ENCODE results near the gene FRAS1.
"Not testable (repeated sequence)": the region's sequence is repeated elsewhere in the genome, so short reads cannot be mapped to it uniquely, and the experiment has no call there.

FRAS1 gene

DNA sequence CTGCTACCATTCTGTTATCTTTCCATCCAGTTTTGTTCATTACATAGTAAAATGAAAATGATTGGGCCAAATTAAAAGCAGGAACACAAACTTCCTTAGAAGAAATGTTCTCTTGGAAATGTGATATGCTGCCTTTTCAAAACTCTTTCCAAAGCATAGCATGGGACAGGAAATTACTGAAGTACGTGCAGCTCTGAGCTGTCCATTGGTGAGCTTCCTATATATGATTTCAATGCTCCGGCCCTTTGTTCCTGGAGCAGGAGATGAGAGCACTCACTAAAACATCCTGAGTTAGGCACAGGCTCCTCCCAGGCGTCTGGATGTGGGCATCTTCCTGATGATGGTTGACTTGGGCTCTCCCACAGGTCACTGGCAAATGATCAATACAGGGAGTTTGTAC, 461.4 kb downstream of the FRAS1 start:
- FAIRE-seq, result no peak
- no peak for DNase-seq (ENCODE audit: extremely low spot score, insufficient read length, low read depth)

DNA sequence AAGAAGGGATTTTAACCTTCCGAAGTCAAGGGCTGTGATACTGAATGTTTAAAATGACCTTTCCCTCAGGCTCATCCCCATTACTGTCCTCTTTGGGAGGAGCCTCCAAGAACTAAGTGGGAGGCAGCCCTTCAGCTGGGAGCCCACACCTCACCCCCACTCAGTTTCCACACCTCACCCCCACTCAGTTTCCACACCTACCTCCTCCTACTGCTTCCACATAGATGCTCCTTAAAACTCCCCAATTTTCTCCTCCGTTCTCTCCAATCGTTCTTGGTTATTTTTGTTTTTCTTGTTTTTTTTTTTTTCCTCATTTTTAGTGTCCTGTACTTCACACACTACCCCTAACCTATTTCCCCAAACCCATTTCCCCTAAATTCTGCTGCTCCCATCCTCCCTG, 462.8 kb downstream of the FRAS1 start:
- FAIRE-seq, result no peak
- no peak for DNase-seq (ENCODE audit: extremely low spot score, insufficient read length, low read depth)

DNA sequence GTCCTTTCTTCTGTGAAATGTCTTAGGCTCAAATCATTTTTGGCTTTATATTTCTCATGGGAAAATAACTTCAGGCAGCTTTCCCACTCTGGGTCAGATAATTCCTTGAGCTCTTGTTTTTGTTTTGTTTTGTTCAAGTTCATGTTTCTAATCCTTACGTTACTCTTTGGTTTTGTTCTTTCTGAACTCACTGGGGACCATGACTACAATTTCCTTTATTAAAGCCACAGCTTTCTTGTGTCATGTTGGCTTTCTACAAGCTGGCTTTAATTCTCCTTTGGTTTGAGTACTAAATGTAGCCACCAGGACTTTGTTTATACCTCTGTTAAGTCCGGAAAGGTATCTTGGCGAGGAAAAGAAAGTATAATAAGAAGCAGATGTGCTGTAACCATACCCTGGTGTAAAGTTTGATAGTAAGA, 463.7 kb downstream of the FRAS1 start:
- no peak for DNase-seq (ENCODE audit: extremely low spot score, insufficient read length, low read depth)
- FAIRE-seq, result no peak

DNA sequence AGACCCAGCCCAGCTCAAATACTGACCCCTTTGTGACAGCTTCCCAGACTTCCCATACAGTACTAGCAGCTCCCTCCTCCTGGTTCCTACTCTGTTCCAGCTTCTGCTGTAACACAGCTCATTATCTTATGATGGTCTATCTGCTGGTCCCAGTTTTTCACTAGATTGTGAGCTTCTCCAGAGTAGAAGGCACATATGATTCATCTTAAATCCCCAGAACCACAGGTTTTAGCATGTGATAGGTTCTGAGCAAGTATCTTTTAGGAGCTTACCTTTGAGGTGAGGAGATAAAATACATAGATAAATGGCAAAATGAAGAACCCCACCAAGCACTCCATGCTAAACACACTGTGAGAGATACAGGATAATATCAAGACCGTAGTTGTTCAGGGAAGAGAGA, 466.9 kb downstream of the FRAS1 start:
- FAIRE-seq, result no peak
- no peak for DNase-seq (ENCODE audit: extremely low spot score, insufficient read length, low read depth)

DNA sequence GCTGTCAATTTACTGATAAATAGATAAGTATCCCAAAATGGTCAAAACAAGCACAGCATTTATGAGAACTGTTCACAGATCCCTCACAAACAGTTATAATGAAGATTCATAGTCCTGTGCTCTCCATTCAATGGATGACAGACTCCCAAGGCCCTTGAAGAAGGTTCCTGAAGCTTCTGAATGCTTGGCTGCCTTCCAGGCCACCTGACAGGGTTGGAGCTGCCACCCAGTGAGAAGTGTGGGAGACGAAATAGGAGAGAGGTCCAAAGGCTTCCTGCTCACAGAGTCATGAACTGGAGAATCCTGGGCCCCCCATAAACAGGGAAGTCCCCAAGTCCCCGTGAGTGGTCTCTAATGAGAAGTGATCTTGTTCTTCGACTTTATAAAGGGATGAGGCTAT, 468.4 kb downstream of the FRAS1 start:
- FAIRE-seq, result no peak
- DNase-seq (ENCODE audit: extremely low spot score, insufficient read length, low read depth), result no peak

DNA sequence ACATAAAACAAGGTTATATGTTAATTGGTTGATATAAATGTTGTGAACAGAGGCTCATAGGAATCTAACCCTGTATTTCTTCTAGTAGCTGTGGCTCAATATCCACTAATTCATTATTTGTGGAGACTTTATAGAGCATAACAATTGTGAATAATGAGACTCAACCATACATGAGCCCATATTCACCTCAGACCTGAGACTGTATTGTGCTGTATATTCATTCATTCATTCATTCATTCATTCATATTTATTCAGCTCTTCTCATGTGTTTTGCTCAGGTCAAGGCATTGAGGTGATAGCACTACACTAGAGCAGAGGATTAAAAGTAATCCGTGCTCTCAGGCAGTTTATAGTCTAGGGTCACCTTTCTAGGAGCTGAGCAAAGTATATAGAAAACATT, 470.0 kb downstream of the FRAS1 start:
- DNase-seq (ENCODE audit: extremely low spot score, insufficient read length, low read depth) (no peak), FAIRE-seq (no peak)

DNA sequence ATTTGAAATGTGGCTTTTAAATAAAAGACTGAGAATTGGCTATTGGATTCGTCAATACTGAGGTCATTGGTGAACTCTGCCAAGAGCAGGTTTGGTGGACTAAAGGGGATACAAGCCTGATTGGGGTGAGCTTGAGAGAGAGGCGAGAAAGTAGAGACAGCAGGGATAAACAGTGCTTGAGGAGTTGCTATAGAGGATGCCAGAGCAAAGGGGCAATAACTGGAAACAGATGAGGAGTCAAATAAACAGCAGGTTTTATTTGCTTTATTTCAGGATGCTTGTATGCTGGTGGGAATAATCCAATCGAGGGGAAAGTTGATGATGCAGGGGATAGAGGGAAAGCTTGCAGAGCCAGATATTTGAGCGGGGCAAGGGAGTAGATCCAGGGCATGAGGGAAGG, 470.4 kb downstream of the FRAS1 start:
- DNase-seq (ENCODE audit: extremely low spot score, insufficient read length, low read depth), result no peak
- no peak for FAIRE-seq

DNA sequence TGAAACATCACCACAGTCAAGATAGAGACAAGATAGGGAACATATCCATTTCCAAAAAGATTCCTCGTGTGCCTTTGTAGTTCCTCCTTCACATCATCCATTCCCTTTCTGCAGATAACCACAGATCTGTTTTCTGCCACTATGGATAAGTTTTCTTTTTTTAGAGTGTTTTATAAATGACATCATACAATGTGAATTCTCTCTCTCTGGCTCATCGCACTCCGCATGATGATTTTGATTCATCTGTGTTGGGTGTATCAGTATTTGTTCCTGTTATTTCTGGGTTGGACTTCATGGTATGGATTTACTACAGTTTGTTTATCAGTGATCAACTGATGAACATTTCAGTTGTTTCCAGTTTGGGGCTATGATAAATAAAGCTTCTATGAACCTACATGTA, 471.2 kb downstream of the FRAS1 start:
- DNase-seq (ENCODE audit: extremely low spot score, insufficient read length, low read depth) (no peak), FAIRE-seq (no peak)

DNA sequence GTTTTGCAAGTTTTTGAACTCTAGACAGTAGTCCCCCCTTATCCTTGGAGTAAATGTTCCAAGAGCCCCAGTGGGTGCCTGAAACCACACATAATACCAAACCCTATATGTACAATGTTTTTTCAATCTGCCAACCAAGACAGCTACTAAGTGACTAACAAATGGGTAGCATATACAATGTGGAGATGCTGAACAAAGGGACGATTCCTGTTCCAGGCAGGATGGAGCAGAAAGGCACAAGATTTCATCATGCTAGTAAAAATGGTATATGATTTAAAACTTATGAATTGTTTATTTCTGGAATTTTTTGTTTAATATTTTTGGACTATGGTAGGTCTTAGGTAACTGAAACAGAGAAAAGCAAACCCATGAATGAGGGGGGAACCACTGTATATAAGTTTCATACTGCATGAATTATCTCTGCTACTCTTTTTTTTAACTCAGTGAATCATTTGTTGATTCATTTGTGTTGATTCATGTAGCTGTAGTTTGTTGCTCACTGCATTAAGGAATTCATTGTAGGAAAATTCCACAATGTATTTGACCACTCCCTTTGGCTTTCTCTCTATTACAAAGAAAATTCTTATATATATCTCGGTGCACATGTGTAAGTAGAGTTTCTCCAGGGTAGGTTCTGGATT, 472.6 kb downstream of the FRAS1 start:
- FAIRE-seq (no peak), DNase-seq (ENCODE audit: extremely low spot score, insufficient read length, low read depth) (no peak)

DNA sequence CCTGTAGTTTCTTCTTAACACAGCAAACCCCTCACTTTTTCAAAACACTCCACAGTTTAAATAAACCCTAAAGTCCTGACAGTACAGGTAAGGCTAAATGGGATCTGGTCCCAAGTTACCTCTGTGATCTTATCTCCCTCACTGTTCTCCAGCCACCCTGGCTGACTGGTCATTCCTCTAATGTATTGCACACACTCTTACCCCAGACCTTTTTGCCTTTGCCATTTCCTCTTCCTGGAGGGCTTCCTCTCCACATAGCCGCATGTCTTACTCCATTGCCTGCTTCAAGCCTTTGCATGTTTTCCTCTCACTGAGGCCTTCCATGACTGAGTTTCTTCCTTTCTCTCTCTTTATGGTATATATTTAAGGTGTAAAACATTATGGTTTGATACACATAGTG, 474.9 kb downstream of the FRAS1 start:
- FAIRE-seq, result no peak
- no peak for DNase-seq (ENCODE audit: extremely low spot score, insufficient read length, low read depth)

DNA sequence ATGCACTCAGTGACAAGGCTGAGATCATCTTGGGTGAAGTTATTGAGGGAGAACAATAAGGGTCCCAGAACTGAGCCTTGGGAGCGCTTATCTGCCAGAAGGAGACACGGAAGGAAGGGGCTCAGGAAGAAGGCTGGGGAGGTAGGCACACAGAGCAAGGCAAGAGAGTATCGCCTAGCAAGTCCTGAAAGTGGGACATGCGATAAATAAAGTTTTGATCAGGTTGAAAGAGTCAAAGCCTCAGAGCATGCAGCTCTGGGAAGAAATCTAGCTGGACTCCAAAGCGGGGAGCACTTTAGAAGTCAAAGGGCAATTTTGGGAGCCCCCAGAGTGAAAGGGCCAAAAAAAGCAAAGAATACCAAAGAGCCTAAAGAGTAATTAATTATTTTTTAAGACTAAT, 476.7 kb downstream of the FRAS1 start:
- DNase-seq (ENCODE audit: extremely low spot score, insufficient read length, low read depth) (no peak), FAIRE-seq (no peak)

DNA sequence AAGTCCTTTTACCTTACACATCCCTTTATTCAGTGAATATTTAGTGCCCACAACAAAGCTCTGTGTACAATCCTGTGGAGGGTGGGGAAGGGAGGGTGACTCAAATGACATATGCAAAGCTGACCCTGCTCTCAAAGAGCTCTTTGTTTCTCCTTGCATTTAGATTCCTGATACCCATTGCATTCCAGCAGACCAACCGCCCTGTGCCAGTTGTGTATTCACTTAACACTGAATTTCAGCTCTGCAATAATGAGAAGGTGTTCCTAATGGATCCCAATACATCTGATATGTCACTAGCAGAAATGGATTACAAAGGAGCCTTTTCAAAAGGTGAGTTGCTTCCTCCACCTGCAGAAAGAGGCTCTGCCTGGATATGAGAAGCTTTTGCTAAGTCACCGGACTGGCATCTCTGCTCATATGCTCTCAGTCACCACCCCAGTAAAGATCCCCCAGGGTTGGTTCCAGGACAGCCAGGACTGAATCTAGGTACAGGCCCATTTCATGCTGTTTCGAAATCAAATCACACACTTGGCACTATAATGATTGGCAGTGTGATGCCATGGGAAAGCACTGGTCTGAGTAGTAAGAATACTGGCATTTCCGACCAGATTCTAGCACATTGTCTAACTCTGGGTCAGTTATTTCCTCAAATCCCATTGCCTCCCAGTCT, 477.3 kb downstream of the FRAS1 start:
- no peak for FAIRE-seq
- DNase-seq (ENCODE audit: extremely low spot score, insufficient read length, low read depth), result no peak

DNA sequence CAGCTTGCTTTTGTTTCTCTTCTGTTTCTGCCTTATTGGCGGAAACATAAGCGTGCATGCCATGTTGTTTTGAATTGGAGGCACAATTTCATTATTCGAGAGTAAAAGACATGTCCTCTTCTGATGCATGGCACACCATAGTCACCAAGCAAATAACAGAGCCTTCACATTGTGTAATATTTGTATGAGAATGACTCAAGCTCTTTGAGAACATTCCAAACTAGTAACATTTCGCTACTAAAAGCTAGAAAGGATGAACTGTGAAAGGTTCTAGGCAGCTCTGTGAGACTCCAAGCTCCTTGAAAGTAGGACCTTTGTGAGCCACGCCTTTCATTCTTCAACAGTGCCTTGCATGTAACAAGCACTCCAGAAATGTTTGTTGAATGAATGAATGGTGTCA, 485.2 kb downstream of the FRAS1 start:
- no peak for DNase-seq (ENCODE audit: extremely low spot score, insufficient read length, low read depth)
- no peak for FAIRE-seq

DNA sequence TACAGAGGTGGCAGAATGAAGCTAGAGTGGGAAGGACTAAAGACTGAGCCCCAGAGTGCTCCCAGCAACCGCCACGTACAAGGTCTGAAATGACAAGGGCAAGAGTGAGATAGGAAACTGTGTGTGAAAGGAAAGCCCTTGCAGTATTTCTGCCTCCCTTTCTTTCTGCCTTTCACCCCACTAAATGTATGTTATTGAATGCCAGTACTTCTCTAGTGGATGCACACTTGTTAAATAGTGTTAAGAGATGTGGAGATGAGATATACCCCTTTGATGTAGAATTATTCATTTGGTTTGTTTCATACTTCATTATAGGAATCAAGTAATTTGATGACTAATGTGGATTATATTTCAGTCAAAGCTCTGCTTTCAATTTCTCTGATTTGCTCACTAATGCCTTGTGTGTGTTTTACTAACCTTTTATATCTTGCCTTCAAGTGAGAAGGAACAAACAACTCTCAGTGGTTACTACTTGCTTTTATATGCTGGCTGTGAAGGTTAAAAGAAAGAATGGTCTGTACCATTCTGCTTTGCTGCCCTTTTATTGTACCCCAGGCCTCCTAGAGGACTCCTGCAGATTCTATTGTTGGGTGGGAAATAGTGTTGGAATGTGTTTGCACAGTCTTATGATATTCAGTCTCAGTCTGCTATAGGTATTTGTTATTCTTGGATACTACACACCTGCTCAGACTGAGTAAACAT, 486.5 kb downstream of the FRAS1 start:
- FAIRE-seq, result no peak
- DNase-seq (ENCODE audit: extremely low spot score, insufficient read length, low read depth), result no peak

DNA sequence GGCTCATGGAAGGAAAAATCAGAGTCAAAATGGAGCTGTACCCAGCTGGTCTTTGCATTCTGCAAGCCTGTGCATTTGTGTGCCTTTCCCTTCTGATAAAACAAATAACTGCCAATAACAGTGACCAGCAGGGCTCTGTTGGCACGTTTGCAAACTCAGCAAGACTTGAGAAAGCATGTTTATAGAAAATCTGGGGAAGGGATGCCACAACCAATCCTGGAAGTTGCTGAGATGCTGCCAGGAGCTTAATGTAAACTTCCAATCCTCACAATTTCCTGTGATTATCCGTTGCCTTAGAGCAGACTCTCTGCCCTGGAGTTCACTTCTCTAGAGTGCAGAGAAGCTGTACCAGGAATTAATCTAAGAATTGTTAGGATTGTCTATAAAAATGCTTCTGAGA, 487.6 kb downstream of the FRAS1 start:
- no peak for DNase-seq (ENCODE audit: extremely low spot score, insufficient read length, low read depth)
- no peak for FAIRE-seq

DNA sequence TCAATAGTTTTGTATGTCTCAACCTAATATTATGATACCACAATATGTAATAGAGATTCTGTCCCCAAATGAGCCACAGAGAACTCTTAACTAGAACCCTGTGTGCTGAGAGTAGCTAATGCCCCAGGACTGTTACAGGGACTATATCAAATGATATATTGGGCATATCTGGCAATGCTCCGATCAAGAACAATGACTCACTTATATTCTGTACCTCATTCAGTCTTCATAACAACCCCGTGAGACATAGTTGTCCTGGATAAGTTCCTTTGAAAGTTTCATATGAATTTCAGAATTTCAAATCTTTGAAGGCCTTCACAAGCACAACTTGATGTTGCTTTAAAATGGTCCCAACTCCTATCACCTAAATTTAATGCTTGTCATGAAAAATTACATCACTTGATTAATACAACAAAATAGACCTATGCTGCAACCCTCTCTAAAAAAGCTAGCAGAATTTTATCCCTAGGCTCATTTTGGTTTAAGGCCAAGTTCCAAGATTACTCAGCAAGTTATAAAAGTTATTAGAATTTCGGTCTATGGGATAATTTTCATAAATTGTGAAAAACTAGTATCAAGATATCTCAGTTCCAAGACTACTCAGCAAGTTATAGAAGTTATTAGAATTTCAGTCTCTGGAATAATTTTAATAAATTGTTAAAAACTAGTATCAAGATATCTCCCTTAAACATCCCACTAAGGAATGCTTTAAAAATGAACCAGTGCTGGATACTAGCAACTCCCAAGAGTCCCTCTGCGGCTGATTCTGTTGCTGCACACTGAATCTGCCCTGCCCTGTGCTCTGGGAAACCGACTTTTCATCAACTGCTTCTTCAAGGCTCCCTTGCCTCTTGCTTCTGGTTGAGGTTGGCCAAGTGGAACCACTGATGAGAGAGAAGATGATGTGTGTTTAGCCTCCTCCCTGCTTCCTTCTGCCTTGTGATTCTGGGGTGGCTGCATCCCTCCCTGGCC, 488.4 kb downstream of the FRAS1 start:
- FAIRE-seq (no peak), DNase-seq (ENCODE audit: extremely low spot score, insufficient read length, low read depth) (no peak)

DNA sequence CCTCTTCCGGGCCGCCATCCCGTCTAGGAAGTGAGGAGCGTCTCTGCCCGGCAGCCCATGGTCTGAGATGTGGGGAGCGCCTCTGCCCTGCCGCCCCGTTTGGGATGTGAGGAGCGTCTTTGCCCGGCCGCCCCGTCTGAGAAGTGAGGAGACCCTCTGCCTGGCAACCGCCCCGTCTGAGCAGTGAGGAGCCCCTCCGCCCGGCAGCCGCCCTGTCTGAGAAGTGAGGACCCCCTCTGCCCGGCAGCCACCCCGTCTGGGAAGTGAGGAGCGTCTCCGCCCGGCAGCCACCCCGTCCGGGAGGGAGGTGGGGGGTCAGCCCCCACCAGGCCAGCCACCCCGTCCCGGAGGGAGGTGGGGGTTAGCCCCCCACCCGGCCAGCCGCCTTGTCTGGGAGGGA, 490.8 kb downstream of the FRAS1 start:
- FAIRE-seq, result not testable (repeated sequence)

DNA sequence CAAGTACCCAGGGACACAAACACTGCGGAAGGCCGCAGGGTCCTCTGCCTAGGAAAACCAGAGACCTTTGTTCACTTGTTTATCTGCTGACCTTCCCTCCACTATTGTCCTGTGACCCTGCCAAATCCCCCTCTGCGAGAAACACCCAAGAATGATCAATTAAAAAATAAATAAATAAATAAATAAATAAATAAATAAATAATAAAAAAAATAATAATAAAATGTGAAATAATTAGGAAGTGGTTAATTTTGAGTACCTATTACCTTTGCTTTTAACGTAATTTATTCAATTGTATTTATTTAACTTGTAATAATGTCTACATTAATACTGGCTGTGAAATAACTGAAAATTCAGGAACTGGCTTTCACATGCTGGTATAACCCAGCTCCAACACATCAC, 491.8 kb downstream of the FRAS1 start:
- not testable (repeated sequence) for FAIRE-seq; DNase-seq (ENCODE audit: extremely low spot score, insufficient read length, low read depth)

More for the DNA sequence above, 490.8 kb downstream of the FRAS1 start:
- DNase-seq (ENCODE audit: extremely low spot score, insufficient read length, low read depth), result not testable (repeated sequence)

DNA sequence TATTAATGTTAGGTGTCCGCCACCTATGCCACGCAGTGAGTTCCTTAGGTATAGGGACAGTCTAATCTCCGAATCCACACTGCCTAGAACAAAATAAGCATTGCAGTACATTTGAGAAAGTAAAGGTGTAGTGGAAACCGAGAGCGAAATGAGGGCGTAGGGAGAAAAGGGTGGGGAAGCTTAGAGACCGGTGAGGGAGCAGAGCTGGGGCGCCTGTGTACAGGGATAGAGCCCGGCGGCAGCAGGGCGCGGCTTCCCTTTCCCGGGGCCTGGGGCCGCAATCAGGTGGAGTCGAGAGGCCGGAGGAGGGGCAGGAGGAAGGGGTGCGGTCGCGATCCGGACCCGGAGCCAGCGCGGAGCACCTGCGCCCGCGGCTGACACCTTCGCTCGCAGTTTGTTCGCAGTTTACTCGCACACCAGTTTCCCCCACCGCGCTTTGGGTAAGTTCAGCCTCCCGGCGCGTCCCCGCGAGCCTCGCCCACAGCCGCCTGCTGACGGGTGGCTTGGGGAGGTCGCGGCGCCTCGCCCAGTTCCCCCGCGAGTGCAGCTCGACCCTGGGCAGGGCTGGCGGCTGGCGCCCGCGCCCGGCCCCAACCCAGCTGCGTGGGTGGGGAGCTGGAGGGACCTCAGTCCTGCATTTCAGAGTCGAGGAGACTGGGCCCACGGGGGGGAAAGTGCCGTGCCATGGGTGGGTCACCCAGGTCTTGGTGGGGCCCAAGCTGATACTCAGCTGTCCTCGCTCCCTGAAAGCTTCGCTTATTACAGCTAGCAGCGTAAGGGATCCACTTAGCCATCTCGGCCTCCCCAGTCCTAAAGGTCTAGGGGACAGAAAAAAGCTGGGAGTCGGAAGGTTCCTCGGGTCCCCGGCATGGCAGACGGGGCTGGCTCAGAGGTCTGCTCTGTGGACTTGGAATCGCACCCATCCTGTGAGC, 494.6 kb downstream of the FRAS1 start, which contains the start of gene ANXA3:
TSS of gene ANXA3 (plus strand) at position 351 of the 932 bp plus-strand sequence. CDS start 2,704 bp downstream, outside the sequence.
- DNase-seq (ENCODE audit: extremely low spot score, insufficient read length, low read depth), result no peak
- no peak for FAIRE-seq
